Panc1 (cell line): ENCODE data around the gene DCHS2. TPM values are rescaled to one million over a fixed set of nuclear protein-coding genes. Genes with fewer than 3 reads are reported as not detected.

Experiments
- ATAC-seq: fragments of 200-7000 bp; cut with Tn5 transposase; 2 replicates; pipeline ENCODE4 v1.9.1; 2020; ENCODE audit warnings: mild to moderate bottlenecking, moderate library complexity
- BruUV-seq: library from RNA; stranded (reverse); fragments of 400-500 nt; replicated peaks from 2 replicates; lab custom pipeline; 2021; lab: Mats Ljungman, UMichigan
- CTCF ChIA-PET: fragments of 300-600 bp; sonication (Branson Sonifier 250); formaldehyde crosslinking; loops from one replicate; lab custom pipeline; 2022; ENCODE audit warnings: antibody characterized with exemption; lab: Charles Lee
- POLR2A ChIA-PET: fragments of 300-600 bp; sonication (Branson Sonifier 250); formaldehyde crosslinking; loops from one replicate; lab custom pipeline; 2022; ENCODE audit warnings: antibody characterized with exemption; lab: Charles Lee
- DNase-seq: peaks from one replicate; pipeline ENCODE4 v3.0.0-alpha.2; 2010; ENCODE audit warnings: low read depth, low spot score
- H3K27ac ChIP-seq: 2 replicates; pipeline ENCODE4 v1.5.1; 2011; ENCODE audit warnings: mild to moderate bottlenecking, low read length, inconsistent platforms
- H3K27me3 ChIP-seq: fragments of 200-500 bp; sonication (Bioruptor generic); 2 replicates; pipeline ENCODE4 v1.6.0; 2014; ENCODE audit warnings: low read length, inconsistent platforms; ENCODE audit not compliant: control insufficient read depth, insufficient read depth
- H3K36me3 ChIP-seq: fragments of 200-500 bp; sonication (Bioruptor generic); 2 replicates; pipeline ENCODE4 v1.5.1; 2014; ENCODE audit warnings: inconsistent platforms, mild to moderate bottlenecking, low read length, moderate library complexity; ENCODE audit not compliant: control insufficient read depth, insufficient read depth
- H3K4me1 ChIP-seq: 2 replicates; pipeline ENCODE4 v1.5.1; 2011; ENCODE audit warnings: inconsistent platforms, mild to moderate bottlenecking, low read length, moderate library complexity; ENCODE audit not compliant: control insufficient read depth, insufficient read depth
- H3K4me3 ChIP-seq, 2 experiments: 2 replicates each; pipeline ENCODE4 v1.5.1; 2011 to 2012; ENCODE audit warnings: low read depth in 2 of 2, low read length in 2 of 2, mild to moderate bottlenecking in 2 of 2, inconsistent platforms in 1 of 2, moderate library complexity in 1 of 2
- H3K9me3 ChIP-seq: fragments of 200-500 bp; sonication (Bioruptor generic); 2 replicates; pipeline ENCODE4 v1.5.1; 2014; ENCODE audit warnings: low read depth, mild to moderate bottlenecking, inconsistent platforms, low read length, moderate library complexity; ENCODE audit not compliant: control insufficient read depth, insufficient read depth
- CTCF ChIP-seq: fragments of 450-650 bp; IDR thresholded peaks from 2 replicates; pipeline ENCODE4 v1.5.1; 2017; ENCODE audit warnings: mild to moderate bottlenecking
- POLR2AphosphoS5 ChIP-seq: IDR thresholded peaks from 2 replicates; pipeline ENCODE4 v1.6.1; 2012; ENCODE audit warnings: mild to moderate bottlenecking, low read depth, low read length, moderate library complexity
- REST ChIP-seq, 2 experiments: IDR thresholded peaks; 2 replicates each; pipeline ENCODE4 v1.6.1; 2011 to 2012; ENCODE audit warnings: low read depth in 2 of 2, control low read depth in 1 of 2, low read length in 1 of 2, mild to moderate bottlenecking in 1 of 2, moderate library complexity in 1 of 2; ENCODE audit not compliant: insufficient read depth in 1 of 2
- SIN3A ChIP-seq: IDR thresholded peaks from 2 replicates; pipeline ENCODE4 v1.6.1; 2012; ENCODE audit warnings: low read depth, mild to moderate bottlenecking, low read length, moderate library complexity, borderline replicate concordance; ENCODE audit not compliant: insufficient read depth
- TCF7L2 ChIP-seq: IDR thresholded peaks from 2 replicates; pipeline ENCODE4 v1.6.1; 2011; ENCODE audit warnings: mild to moderate bottlenecking, low read depth, low read length, inconsistent platforms
- in situ Hi-C: cut with HindIII; loops from 2 replicates; pipeline ENCODE4 v1.10.0; 2016; ENCODE audit warnings: low sequenced_read_pairs, low pct_unique_long_range_greater_than_20kb
- intact Hi-C: fragments of 100-400 bp; cut with micrococcal nuclease; formaldehyde crosslinking; loops from one replicate; pipeline ENCODE4 v1.10.0; 2022; ENCODE audit not compliant: unreplicated experiment
- total RNA-seq: library from RNA; stranded (reverse); gene quantifications from one replicate; pipeline ENCODE4 v1.2.1, GENCODE V29; 2021; ENCODE audit not compliant: unreplicated experiment

The DCHS2 gene
- total RNA-seq, 1 experiment from 2014 or later = not detected

DNA sequence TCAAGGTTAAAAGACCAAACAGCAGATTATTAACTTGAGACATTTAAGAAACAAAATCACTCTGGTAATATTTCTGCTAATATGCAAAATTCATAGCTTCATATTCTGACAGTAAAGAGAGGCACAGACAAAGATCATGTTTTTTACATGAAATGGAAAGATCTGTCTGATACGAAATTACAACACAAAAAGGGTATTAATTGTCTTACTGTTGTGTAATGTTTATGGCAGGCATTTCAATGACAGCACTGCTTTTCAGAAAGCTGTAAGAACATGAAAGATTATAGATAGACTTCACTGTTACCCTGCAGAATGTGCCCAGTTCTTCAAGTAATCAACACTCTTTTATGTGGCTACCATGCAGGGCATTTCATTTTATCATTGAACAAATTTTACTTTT is 15.4 kb downstream of the DCHS2 start:
- ATAC-seq (no peak), DNase-seq (no peak)
- in situ Hi-C loops (no loop called here), intact Hi-C loops (no loop called here)
- no peaks in the 10 kb centered on the region for H3K4me1 ChIP-seq
- H3K4me3 ChIP-seq = no peak overlapping the region
- BruUV-seq = no TSS peak
- H3K9me3 ChIP-seq = no peaks in the 10 kb centered on the region
- H3K36me3 ChIP-seq = no peaks in the 10 kb centered on the region
- POLR2A ChIA-PET = no interaction called here
- CTCF ChIA-PET = no interaction called here
- no peak overlapping the region for H3K27ac ChIP-seq
- TF ChIP-seq TCF7L2 (no peak), SIN3A (no peak), CTCF (no peak), REST (IDR thresholded peaks at IDR 0.05; ENCODE audit: insufficient read depth in 1 of 2, low read depth in 2 of 2, low read length in 1 of 2) (no peak), POLR2AphosphoS5 (no peak)
- no peaks in the 10 kb centered on the region for H3K27me3 ChIP-seq

DNA sequence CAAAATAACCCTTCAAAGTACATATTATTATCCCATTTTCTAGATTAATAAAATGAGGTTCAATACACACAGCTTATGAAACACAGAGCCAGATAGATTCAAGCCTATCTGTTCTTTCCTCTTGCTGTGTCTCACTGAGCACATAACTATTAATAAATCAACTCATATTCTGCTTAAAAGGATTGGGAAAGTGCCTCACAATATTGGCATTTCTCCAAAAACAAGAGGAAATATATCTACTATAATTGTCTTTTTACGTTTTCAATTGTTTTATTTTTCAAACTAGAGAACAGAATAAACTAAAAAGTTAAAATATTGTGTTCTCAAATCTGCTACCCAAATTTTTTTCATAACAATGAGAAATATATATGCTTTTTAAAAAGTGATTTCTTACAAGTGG is 15.8 kb downstream of the DCHS2 start:
- TF ChIP-seq TCF7L2 = no peak
- TF ChIP-seq SIN3A = no peak
- no peak for TF ChIP-seq CTCF
- TF ChIP-seq REST (IDR thresholded peaks at IDR 0.05; ENCODE audit: insufficient read depth in 1 of 2, low read depth in 2 of 2, low read length in 1 of 2) = no peak
- no peak for TF ChIP-seq POLR2AphosphoS5
- no peaks in the 10 kb centered on the region for H3K9me3 ChIP-seq
- H3K27me3 ChIP-seq = no peaks in the 10 kb centered on the region
- in situ Hi-C loops = no loop called here
- no peaks in the 10 kb centered on the region for H3K36me3 ChIP-seq
- intact Hi-C loops = no loop called here
- no peak overlapping the region for H3K27ac ChIP-seq
- DNase-seq (no peak), ATAC-seq (no peak)
- H3K4me1 ChIP-seq = no peaks in the 10 kb centered on the region
- no peak overlapping the region for H3K4me3 ChIP-seq
- ChIA-PET POLR2A (no interaction called here), CTCF (no interaction called here)
- BruUV-seq = no TSS peak
